ENCODE measurements around the gene INSYN2B.

The INSYN2B gene

DNA sequence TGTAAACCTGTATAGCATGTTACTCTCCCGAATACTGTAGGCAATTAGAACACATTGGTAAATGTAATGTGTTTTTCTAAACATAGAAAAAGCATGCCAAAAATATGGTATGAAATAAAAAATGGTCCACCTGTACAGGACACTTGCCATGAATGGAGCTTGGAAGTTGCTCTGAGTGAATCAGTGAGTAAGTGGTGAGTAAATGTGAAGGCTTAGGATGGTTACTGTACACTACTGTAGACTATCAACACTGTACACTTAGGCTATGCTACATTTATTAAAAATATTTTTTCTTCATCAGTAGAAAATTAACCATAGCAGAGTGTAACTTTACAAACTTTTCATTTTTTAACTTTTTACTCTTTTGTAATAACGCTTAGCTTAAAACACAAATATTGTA is 41.9 kb downstream of the INSYN2B start:
- no peak for FAIRE-seq
- TF ChIP-seq, protein P1, sequence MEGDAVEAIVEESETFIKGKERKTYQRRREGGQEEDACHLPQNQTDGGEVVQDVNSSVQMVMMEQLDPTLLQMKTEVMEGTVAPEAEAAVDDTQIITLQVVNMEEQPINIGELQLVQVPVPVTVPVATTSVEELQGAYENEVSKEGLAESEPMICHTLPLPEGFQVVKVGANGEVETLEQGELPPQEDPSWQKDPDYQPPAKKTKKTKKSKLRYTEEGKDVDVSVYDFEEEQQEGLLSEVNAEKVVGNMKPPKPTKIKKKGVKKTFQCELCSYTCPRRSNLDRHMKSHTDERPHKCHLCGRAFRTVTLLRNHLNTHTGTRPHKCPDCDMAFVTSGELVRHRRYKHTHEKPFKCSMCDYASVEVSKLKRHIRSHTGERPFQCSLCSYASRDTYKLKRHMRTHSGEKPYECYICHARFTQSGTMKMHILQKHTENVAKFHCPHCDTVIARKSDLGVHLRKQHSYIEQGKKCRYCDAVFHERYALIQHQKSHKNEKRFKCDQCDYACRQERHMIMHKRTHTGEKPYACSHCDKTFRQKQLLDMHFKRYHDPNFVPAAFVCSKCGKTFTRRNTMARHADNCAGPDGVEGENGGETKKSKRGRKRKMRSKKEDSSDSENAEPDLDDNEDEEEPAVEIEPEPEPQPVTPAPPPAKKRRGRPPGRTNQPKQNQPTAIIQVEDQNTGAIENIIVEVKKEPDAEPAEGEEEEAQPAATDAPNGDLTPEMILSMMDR (IDR thresholded peaks at IDR 0.05; ENCODE audit: insufficient read depth, missing control alignments) = no peak
- no peak for DNase-seq (ENCODE audit: insufficient read length, low spot score)

DNA sequence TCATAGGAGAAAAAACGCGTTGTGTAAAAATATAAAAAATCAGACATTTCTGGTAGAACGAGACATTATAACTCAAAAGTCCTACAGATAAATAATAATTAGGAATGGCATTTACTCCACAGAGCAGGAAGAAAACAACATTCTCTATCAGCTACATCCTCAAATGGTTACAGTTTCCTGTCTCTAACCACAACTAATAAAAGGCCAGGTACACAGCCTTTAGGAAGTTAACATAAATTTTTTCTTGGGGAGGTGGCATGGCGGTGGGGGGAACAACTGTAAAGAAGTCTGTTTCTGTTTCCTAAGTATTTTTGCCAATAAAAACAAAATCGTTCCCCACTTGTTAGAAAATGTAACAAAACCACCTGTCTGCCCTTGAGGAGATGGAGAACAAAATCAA is 44.5 kb downstream of the INSYN2B start:
- FAIRE-seq (no peak), DNase-seq (ENCODE audit: insufficient read length, low spot score) (no peak)
- TF ChIP-seq, protein P1 (IDR thresholded peaks at IDR 0.05; ENCODE audit: insufficient read depth, missing control alignments) = no peak

DNA sequence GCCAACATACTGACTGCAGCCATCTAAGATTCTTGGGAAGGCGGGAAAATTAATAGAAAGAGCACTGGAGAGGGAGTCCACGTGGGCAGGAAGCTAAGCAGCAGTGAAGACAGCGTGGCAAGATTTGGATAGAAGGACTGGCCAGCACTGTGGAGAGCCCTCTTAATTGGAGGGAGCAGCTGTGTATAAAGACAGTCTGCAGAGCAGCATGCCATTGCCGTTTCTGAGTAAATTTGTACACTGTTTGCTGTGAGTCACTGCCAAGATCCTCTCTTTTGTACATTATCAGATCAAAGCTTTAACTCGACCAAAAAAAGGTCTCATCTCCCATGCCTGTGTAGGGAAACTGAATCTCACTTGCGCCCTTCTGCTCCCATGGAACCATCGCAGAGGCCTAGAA is 45.3 kb downstream of the INSYN2B start:
- TF ChIP-seq, protein P1 (IDR thresholded peaks at IDR 0.05; ENCODE audit: insufficient read depth, missing control alignments) = no peak

GRCh38 chr5:169933616-169934015 is 46.7 kb downstream of the INSYN2B start:
- DNase-seq (ENCODE audit: insufficient read length, low spot score) = no peak
- no peak for FAIRE-seq
- TF ChIP-seq, protein P1 (IDR thresholded peaks at IDR 0.05; ENCODE audit: insufficient read depth, missing control alignments) = no peak

More for the DNA sequence above, 45.3 kb downstream of the INSYN2B start:
- FAIRE-seq (no peak), DNase-seq (ENCODE audit: insufficient read length, low spot score) (no peak)

DNA sequence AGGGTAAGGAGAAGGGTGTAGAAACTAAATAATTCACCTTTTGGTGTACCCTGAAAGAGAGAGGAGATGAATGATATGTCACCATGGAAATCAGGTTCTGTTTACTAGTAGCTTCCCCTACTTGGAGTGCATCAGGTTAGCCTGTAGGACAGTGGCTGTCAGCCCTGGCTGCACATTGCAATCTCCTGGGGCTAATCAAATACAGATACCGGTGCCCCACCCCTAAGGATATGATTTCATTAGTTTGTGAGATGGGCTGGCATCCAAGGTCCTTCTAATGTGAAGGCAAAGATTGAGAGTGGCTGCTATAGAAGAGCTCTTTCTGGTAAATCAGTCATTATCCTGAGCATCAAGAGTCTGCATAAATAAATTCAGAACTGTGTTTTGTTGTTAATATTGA is 47.2 kb downstream of the INSYN2B start:
- no peak for FAIRE-seq
- DNase-seq (ENCODE audit: insufficient read length, low spot score) = no peak
- TF ChIP-seq, protein P1 (IDR thresholded peaks at IDR 0.05; ENCODE audit: insufficient read depth, missing control alignments) = no peak

DNA sequence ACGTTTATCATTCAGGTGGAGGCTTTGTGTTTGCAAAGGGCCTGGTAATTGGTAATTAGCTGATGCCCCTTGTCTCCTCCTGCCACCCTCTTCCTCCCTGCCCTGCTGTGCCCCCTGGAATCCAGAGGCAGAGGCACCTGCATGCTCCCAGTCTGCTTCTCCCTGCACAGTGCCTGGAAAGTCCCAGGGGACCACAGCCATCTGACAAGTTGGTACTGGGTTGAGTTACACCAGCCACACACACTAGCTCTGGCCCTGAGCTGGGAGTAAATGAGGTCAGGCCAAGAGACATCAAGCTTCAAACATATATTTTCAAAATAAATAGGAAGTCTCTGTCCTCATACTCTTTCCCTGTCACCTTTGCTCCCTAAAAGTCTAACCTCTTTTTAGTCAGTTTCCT is 56.3 kb downstream of the INSYN2B start:
- no peak for DNase-seq (ENCODE audit: insufficient read length, low spot score)
- TF ChIP-seq, protein P1 (IDR thresholded peaks at IDR 0.05; ENCODE audit: insufficient read depth, missing control alignments) = no peak
- FAIRE-seq = no peak

DNA sequence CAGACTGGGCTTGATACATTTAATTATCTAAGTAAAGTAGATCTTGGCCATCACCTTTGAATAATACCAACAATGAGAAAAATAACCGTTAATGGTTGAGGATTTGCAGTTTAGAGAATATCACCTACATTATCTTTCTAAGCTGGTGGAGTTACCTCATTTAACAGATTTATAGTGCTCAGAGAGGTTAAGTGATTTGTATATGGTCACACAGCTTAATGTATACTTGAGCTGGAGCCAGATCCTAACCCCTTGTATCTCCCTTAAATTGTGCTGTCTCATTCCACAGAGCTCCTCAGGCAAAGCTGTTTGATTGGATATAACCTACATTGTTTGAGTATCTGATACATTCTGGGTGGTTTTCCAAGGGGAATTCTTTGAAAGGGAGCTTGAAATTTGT is 57.8 kb downstream of the INSYN2B start:
- FAIRE-seq (no peak), DNase-seq (ENCODE audit: insufficient read length, low spot score) (no peak)
- TF ChIP-seq, protein P1 (IDR thresholded peaks at IDR 0.05; ENCODE audit: insufficient read depth, missing control alignments) = no peak

Measured in D721Med (cell line).